Muscle of leg (tissue), 16 donors: ENCODE measurements around the gene TAF4. TPM values are rescaled to one million over a fixed set of nuclear protein-coding genes. Genes with fewer than 3 reads are reported as not detected.

Experiments
- DNase-seq: peaks from one replicate; pipeline ENCODE4 v3.0.0; 2013
- H3K27ac ChIP-seq: one replicate; pipeline ENCODE4 v1.5.1; 2013; ENCODE audit warnings: mild to moderate bottlenecking, low read length, control low read depth
- H3K27me3 ChIP-seq: one replicate; pipeline ENCODE4 v1.6.1; 2013; ENCODE audit warnings: low read length; ENCODE audit not compliant: control insufficient read depth, insufficient read depth
- H3K36me3 ChIP-seq: one replicate; pipeline ENCODE4 v1.6.1; 2013; ENCODE audit warnings: low read length; ENCODE audit not compliant: control insufficient read depth, insufficient read depth
- H3K4me1 ChIP-seq: one replicate; pipeline ENCODE4 v1.6.1; 2013; ENCODE audit warnings: low read length; ENCODE audit not compliant: control insufficient read depth, insufficient read depth
- H3K4me3 ChIP-seq: one replicate; pipeline ENCODE4 v1.5.1; 2013; ENCODE audit warnings: low read length, control low read depth
- H3K9me3 ChIP-seq: replicated peaks from 2 replicates; pipeline ENCODE4 v1.6.1; 2013; ENCODE audit warnings: low read depth, low read length; ENCODE audit not compliant: control insufficient read depth
- WGBS: methylation state at CpG from one replicate; pipeline ENCODE4 v1.1.5; 2013; ENCODE audit warnings: missing lambda C conversion rate; ENCODE audit not compliant: insufficient coverage; 5-methylcytosine and 5-hydroxymethylcytosine counted together
- long read RNA-seq, 11 donors: transcript quantifications; one replicate each; lab custom pipeline, GENCODE V29; 2026
- polyA plus RNA-seq, 8 donors: library from polyadenylated mRNA; unstranded; fragments of 120-200 nt; gene quantifications; one replicate each; pipeline versions ENCODE4 v1.2.1 to v1.2.3, GENCODE V29; 2013; ENCODE audit warnings: inconsistent platforms in 1 of 8, low replicate concordance in 1 of 8; ENCODE audit not compliant: insufficient read length in 8 of 8, insufficient read depth in 1 of 8
- total RNA-seq: library from RNA; stranded (reverse); fragments of 120-200 nt; gene quantifications from one replicate; pipeline ENCODE4 v1.2.4, GENCODE V29; 2013

Gene TAF4, protein sequence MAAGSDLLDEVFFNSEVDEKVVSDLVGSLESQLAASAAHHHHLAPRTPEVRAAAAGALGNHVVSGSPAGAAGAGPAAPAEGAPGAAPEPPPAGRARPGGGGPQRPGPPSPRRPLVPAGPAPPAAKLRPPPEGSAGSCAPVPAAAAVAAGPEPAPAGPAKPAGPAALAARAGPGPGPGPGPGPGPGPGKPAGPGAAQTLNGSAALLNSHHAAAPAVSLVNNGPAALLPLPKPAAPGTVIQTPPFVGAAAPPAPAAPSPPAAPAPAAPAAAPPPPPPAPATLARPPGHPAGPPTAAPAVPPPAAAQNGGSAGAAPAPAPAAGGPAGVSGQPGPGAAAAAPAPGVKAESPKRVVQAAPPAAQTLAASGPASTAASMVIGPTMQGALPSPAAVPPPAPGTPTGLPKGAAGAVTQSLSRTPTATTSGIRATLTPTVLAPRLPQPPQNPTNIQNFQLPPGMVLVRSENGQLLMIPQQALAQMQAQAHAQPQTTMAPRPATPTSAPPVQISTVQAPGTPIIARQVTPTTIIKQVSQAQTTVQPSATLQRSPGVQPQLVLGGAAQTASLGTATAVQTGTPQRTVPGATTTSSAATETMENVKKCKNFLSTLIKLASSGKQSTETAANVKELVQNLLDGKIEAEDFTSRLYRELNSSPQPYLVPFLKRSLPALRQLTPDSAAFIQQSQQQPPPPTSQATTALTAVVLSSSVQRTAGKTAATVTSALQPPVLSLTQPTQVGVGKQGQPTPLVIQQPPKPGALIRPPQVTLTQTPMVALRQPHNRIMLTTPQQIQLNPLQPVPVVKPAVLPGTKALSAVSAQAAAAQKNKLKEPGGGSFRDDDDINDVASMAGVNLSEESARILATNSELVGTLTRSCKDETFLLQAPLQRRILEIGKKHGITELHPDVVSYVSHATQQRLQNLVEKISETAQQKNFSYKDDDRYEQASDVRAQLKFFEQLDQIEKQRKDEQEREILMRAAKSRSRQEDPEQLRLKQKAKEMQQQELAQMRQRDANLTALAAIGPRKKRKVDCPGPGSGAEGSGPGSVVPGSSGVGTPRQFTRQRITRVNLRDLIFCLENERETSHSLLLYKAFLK
- total RNA-seq (5.1 TPM), polyA plus RNA-seq (10 to 100 TPM in 6 of 8 donors, 1 to 10 TPM in 2; 9.7 to 21.5 (median 13.0) TPM)
- long read RNA-seq, donor 1: 0 reads
- long read RNA-seq, donor 2, partial matches to known transcripts: 0 of 1 reads
- long read RNA-seq, donor 2, other reads (novel, unspliced or antisense): 0 of 1 reads
- long read RNA-seq, donor 3, partial matches to known transcripts: 0 of 1 reads
- long read RNA-seq, donor 3, other reads (novel, unspliced or antisense): 0 of 1 reads
- long read RNA-seq, donor 4, partial matches to known transcripts: 0 of 1 reads
- long read RNA-seq, donor 4, other reads (novel, unspliced or antisense): 0 of 1 reads
- long read RNA-seq, donor 5: 0 reads
- long read RNA-seq, donor 6: 0 reads
- long read RNA-seq, donor 7: 0 reads
- long read RNA-seq, donor 8: 0 reads
- long read RNA-seq, donor 9: 0 reads
- long read RNA-seq, donor 10: 0 reads
- long read RNA-seq, donor 11: 0 reads

DNA sequence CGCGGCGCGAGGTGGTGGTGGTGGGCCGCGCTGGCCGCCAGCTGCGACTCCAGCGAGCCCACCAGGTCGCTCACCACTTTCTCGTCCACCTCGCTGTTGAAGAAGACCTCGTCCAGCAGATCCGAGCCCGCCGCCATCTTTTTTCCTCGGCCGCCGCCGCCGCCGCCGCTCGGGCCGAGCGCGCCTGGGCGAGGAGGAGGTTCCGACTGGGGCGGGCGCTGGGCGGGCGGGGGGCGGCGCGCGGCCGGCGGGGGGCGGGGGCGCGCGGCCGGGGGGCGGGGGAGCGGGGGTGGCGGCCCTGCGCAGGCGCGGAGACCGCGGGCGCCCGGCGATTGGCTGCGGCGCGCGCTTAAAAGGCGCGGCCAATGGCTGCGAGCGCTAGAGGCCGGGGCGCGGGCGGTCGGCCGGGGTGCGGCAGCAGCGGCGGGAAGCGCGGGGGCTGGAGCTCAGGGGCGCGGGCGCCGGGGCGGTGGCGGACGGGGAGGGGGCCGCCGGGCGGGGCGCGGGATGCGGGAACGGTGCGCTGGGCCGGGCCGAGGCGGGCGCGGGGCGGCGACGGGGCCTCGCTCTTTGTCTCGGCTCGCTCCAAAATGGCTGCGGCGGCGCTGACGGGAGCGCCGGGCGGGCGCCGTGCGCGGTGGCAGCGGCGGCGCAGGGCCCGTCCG lies at the start of gene TAF4:
TSS of gene TAF4 (minus strand) at position 208 of the 665 bp plus-strand sequence. CDS start at position 137, 71 bp downstream.
- Histone ChIP-seq H3K9me3 (no peaks in the 10 kb centered on the region), H3K4me1 (peaks cover 31% of the 10 kb centered on the region), H3K36me3 (peaks cover 14% of the 10 kb centered on the region), H3K27ac (peak within 1 kb of the TSS; percentile 92), H3K4me3 (peak within 1 kb of the TSS; percentile 60), H3K27me3 (no peaks in the 10 kb centered on the region)
- WGBS: under 1% methylated on average over 85 of the region's 116 CpGs
- DNase-seq: peak; percentile 88

GRCh38 chr20:62114894-62115293 lies 49.2 kb upstream of the TAF4 start:
- Histone ChIP-seq H3K27me3 (peaks cover 47% of the 10 kb centered on the region), H3K27ac (no peak overlapping the region), H3K9me3 (peaks cover 4% of the 10 kb centered on the region), H3K36me3 (no peaks in the 10 kb centered on the region), H3K4me1 (peaks cover 28% of the 10 kb centered on the region), H3K4me3 (no peak overlapping the region)
- DNase-seq: no peak
- WGBS: 33% methylated on average over 8 of the region's 8 CpGs

DNA sequence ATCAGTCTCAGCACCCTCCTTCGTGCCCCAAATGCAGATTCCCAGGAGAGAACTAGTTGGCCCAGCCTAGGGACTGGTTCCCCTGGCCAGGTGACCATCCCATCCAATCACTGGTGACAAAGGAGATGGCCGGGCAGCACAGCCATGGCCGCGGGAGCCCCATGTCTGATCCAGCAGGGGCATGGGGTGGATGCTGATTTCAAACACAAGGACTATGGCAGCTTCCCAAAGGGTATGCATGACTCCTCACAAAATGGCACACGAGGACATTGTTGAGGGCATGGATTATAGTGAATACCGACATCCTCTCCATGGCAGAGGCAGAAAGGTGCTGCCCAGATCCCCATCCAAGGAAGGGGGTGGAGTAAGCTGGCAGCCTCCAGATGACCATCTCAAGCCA lies 46.7 kb upstream of the TAF4 start:
- peaks cover 5% of the 10 kb centered on the region for H3K4me1 ChIP-seq
- DNase-seq: no peak
- peaks cover 17% of the 10 kb centered on the region for H3K9me3 ChIP-seq
- H3K27me3 ChIP-seq: peaks cover 31% of the 10 kb centered on the region
- WGBS: 83% methylated on average over 1 of the region's 6 CpGs
- H3K36me3 ChIP-seq: no peaks in the 10 kb centered on the region
- no peak overlapping the region for H3K4me3 ChIP-seq
- no peak overlapping the region for H3K27ac ChIP-seq

- Histone ChIP-seq H3K9me3 (peaks cover 20% of the 10 kb centered on the region), H3K27ac (no peak overlapping the region), H3K27me3 (peaks cover 20% of the 10 kb centered on the region), H3K4me3 (no peak overlapping the region), H3K4me1 (no peaks in the 10 kb centered on the region), H3K36me3 (no peaks in the 10 kb centered on the region)
- 93% methylated on average over 1 of the region's 6 CpGs for WGBS
- DNase-seq: no peak
Measured at GRCh38 chr20:62111148-62111547, 45.5 kb upstream of the TAF4 start.

- Histone ChIP-seq H3K27ac (no peak overlapping the region), H3K27me3 (peaks cover 4% of the 10 kb centered on the region), H3K4me3 (no peak overlapping the region), H3K9me3 (peaks cover 28% of the 10 kb centered on the region), H3K36me3 (no peaks in the 10 kb centered on the region), H3K4me1 (peaks cover 5% of the 10 kb centered on the region)
- 92% methylated on average over 5 of the region's 5 CpGs for WGBS
- no peak for DNase-seq
Measured at GRCh38 chr20:62105592-62105991, 39.9 kb upstream of the TAF4 start.

DNA sequence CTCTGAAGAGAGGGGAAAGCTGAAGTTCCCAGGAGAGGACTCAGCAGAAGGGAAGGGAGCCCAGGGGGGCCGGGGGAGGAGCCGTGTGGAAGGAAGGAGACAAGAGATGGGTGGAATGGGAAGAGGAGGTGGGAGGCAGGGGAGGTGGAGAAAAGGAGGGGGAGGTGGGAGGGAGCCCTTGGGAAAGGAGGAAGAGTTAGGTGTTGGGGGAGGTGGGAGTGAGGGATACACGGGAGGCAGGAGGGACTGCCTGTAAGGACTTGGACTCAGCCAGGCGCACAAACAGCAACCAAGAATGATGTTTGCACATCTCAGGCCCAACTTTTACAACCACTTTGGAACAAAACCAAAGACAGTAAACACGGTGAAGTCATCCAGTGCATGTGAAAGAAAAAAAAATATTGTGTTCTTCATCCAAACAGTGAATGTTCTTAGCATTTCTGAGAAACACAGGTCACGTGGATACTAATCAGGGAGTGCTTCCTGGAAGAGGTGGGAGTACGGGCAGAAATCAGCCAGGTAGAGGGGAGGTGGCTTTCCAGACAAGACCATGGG lies 39.2 kb upstream of the TAF4 start:
- DNase-seq: peak; percentile 86
- WGBS: 21% methylated on average over 4 of the region's 7 CpGs
- no peaks in the 10 kb centered on the region for H3K36me3 ChIP-seq
- peaks cover 27% of the 10 kb centered on the region for H3K9me3 ChIP-seq
- H3K4me1 ChIP-seq: peaks cover 5% of the 10 kb centered on the region
- no peak overlapping the region for H3K4me3 ChIP-seq
- H3K27me3 ChIP-seq: peaks cover 4% of the 10 kb centered on the region
- no peak overlapping the region for H3K27ac ChIP-seq

- 36% methylated on average over 11 of the region's 15 CpGs for WGBS
- Histone ChIP-seq H3K4me3 (no peak overlapping the region), H3K9me3 (peaks cover 24% of the 10 kb centered on the region), H3K36me3 (no peaks in the 10 kb centered on the region), H3K27ac (no peak overlapping the region), H3K27me3 (peaks cover 4% of the 10 kb centered on the region), H3K4me1 (peaks cover 5% of the 10 kb centered on the region)
- no peak for DNase-seq
Measured at GRCh38 chr20:62104234-62104789, 38.6 kb upstream of the TAF4 start.

DNA sequence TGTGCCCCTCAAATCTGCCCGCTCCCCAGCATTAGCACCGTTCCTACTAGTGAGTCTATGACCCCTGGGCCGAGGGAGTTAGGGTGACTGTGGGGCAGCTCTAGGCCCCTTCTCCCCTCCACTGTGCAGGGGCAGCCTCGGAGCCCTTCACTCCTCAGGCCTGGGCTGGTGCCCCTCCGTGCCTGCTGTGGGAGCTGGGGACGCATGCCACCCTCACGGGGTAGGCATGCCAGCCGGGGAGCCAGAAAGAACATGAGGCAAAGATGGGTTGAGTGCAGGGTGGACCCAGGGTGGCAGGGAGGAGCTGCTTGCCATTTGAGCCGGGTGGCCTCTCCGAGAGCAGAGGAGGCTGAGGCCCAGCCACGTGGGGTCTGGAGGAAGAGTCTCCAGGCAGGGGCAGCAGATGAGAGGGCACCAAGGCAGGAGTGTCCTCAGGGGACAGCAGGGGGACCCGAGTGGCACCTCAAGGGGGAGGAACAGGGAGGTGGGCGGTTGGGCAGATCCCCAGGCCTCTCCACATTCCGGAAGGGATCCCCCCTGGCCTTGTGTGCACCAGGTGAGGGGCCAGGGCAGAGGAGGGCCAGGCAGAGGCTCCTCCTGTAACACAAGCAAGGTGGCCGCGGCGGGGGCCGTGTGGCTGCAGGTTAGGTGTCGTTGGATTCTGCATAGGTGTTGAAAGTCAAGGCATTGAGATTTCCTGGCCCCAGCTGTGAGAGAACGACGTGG lies 38.0 kb upstream of the TAF4 start:
- Histone ChIP-seq H3K4me1 (peaks cover 5% of the 10 kb centered on the region), H3K36me3 (no peaks in the 10 kb centered on the region), H3K27me3 (peaks cover 4% of the 10 kb centered on the region), H3K27ac (no peak overlapping the region), H3K9me3 (peaks cover 19% of the 10 kb centered on the region), H3K4me3 (no peak overlapping the region)
- 66% methylated on average over 17 of the region's 21 CpGs for WGBS
- DNase-seq: no peak
